Measurements from ENCODE around the gene CCNT2.
"Not testable (repeated sequence)": the region's sequence is repeated elsewhere in the genome, so short reads cannot be mapped to it uniquely, and the experiment has no call there.

Gene CCNT2

GRCh38 chr2:134975281-134976009, 56.8 kb downstream of the CCNT2 start:
- DNase-seq (ENCODE audit: low read depth) = no peak
- no peak overlapping the region for H3K4me3 ChIP-seq (ENCODE audit: low read length)
- TF ChIP-seq, protein P1, sequence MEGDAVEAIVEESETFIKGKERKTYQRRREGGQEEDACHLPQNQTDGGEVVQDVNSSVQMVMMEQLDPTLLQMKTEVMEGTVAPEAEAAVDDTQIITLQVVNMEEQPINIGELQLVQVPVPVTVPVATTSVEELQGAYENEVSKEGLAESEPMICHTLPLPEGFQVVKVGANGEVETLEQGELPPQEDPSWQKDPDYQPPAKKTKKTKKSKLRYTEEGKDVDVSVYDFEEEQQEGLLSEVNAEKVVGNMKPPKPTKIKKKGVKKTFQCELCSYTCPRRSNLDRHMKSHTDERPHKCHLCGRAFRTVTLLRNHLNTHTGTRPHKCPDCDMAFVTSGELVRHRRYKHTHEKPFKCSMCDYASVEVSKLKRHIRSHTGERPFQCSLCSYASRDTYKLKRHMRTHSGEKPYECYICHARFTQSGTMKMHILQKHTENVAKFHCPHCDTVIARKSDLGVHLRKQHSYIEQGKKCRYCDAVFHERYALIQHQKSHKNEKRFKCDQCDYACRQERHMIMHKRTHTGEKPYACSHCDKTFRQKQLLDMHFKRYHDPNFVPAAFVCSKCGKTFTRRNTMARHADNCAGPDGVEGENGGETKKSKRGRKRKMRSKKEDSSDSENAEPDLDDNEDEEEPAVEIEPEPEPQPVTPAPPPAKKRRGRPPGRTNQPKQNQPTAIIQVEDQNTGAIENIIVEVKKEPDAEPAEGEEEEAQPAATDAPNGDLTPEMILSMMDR (IDR thresholded peaks at IDR 0.05; ENCODE audit: insufficient read depth, low read depth, low read length, missing control alignments) = no peak

DNA sequence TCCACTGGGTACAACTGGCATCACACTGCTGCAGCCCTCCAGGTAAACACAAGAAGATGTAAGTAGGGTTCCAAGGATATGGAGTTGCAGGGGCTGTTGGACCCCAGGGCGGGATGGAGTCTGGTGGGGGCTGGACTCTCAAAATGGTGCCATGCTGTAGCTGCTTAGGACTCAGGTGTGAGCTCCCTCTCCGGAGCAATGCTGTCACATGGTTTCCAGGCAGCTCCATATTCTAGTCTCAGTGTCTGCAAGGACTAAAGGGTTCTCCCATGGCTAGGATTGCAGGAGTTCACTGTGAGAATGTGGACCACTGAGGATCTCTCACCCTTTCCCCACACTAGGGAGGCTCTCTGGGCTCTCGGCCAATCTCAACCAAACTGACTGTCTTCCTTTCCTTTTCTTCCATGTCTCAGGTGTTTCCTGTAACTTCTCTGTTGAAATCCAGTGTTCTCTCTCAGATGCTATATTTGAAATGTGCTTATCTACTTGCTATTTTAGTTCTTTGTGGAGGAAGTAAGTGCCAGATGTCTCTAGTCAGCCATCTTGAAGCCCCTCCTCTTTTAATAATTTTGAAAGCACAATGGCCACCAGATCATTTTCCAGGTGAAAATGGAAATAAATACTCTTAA, 57.6 kb downstream of the CCNT2 start:
- no peak overlapping the region for H3K4me3 ChIP-seq (ENCODE audit: low read length)
- DNase-seq (ENCODE audit: low read depth) = no peak
- TF ChIP-seq, protein P1 (IDR thresholded peaks at IDR 0.05; ENCODE audit: insufficient read depth, low read depth, low read length, missing control alignments) = no peak

- not testable (repeated sequence) for H3K4me3 ChIP-seq (ENCODE audit: low read length); DNase-seq (ENCODE audit: low read depth)
Measured at GRCh38 chr2:134977104-134977503, 58.5 kb downstream of the CCNT2 start.

GRCh38 chr2:134979221-134979620, 60.6 kb downstream of the CCNT2 start:
- H3K4me3 ChIP-seq (ENCODE audit: low read length) = no peak overlapping the region
- DNase-seq (ENCODE audit: low read depth) = no peak
- TF ChIP-seq, protein P1 (IDR thresholded peaks at IDR 0.05; ENCODE audit: insufficient read depth, low read depth, low read length, missing control alignments) = no peak

DNA sequence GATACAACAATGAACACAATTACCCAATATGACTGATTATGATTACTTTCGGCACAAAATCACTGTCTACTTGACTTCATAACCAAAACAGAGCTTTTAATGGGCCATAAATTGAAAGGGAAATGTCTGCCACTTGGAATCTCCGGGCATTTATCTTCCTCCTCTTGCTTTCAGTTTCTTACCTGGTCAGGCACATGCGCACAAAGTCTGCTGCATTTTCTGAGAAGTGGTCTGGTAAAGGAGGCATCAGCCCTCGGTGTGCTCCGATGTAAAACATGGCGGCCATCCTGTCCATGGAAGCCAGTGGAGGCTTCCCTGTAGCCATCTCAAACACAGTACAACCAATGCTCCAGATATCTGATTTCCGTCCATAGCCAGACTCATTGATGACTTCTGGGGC, 62.0 kb downstream of the CCNT2 start:
- no peak overlapping the region for H3K4me3 ChIP-seq (ENCODE audit: low read length)
- TF ChIP-seq, protein P1 (IDR thresholded peaks at IDR 0.05; ENCODE audit: insufficient read depth, low read depth, low read length, missing control alignments) = no peak
- no peak for DNase-seq (ENCODE audit: low read depth)

DNA sequence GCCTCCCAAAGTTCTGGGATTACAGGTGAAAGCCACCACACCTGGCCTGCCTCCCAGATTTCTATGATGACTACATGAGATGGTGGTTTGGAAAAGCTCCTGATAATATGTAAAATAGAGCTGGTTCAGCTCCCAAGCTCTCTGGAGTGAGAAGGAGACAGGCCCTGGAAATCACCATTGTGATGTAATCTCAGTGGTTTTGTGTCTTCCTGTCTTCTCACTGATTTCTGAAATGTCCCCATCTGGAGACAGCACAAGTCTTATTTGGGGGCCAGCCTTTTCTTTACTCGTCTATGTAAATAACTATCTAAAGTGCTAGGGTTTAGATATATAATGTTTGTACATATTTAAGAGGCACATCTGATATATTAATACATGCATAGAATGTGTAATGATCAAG, 64.0 kb downstream of the CCNT2 start:
- no peak for DNase-seq (ENCODE audit: low read depth)
- TF ChIP-seq, protein P1 (IDR thresholded peaks at IDR 0.05; ENCODE audit: insufficient read depth, low read depth, low read length, missing control alignments) = no peak

GRCh38 chr2:134985061-134985460, 66.4 kb downstream of the CCNT2 start:
- DNase-seq (ENCODE audit: low read depth) = no peak
- TF ChIP-seq, protein P1 (IDR thresholded peaks at IDR 0.05; ENCODE audit: insufficient read depth, low read depth, low read length, missing control alignments) = no peak
- no peak overlapping the region for H3K4me3 ChIP-seq (ENCODE audit: low read length)

More for the DNA sequence above, 64.0 kb downstream of the CCNT2 start:
- H3K4me3 ChIP-seq (ENCODE audit: low read length) = no peak overlapping the region

All from epithelial cell of esophagus (primary cell).